Measurements from ENCODE around the gene TMEM202. TPM values are rescaled to one million over a fixed set of nuclear protein-coding genes. Genes with fewer than 3 reads are reported as not detected.
A peak's percentile ranks its signal among the peaks of the same experiment; 100 is the strongest.
"Not testable (repeated sequence)": the region's sequence is repeated elsewhere in the genome, so short reads cannot be mapped to it uniquely, and the experiment has no call there.

TMEM202 gene
- total and polyA plus RNA-seq, 2 experiments from 2014 or later, result not detected

- Histone ChIP-seq H3K27me3 (no peaks in the 10 kb centered on the region), H3K4me3 (peak overlapping the region; percentile 89), H3K4me1 (ENCODE audit: low read depth) (peaks cover 15% of the 10 kb centered on the region), H3K36me3 (no peaks in the 10 kb centered on the region), H3K27ac (peak overlapping the region; percentile 90), H3K9me3 (ENCODE audit: low read depth) (no peaks in the 10 kb centered on the region)
- no peak for TF ChIP-seq CTCF (IDR thresholded peaks at IDR 0.05; ENCODE audit: low read depth, low read length)
- no peak for DNase-seq (ENCODE audit: low read depth in 1 of 2, low spot score in 1 of 2)
These were observed 22.6 kb upstream of the TMEM202 start for GRCh38 chr15:72375501-72375845.

GRCh38 chr15:72375846-72376581 lies 22.1 kb upstream of the TMEM202 start, which contains the start of gene HEXA:
TSS of gene HEXA (minus strand) at chr15:72376014. CDS start at chr15:72375972, 42 bp downstream.
- peak within 1 kb of the TSS; percentile 90 for H3K27ac ChIP-seq
- peak within 1 kb of the TSS; percentile 89 for H3K4me3 ChIP-seq
- DNase-seq (ENCODE audit: low read depth in 1 of 2, low spot score in 1 of 2), result peak; percentile 97 to 98
- no peak for TF ChIP-seq CTCF (IDR thresholded peaks at IDR 0.05; ENCODE audit: low read depth, low read length)
- H3K36me3 ChIP-seq, result no peaks in the 10 kb centered on the region
- H3K27me3 ChIP-seq, result peaks cover 2% of the 10 kb centered on the region
- no peaks in the 10 kb centered on the region for H3K9me3 ChIP-seq (ENCODE audit: low read depth)
- H3K4me1 ChIP-seq (ENCODE audit: low read depth), result peaks cover 15% of the 10 kb centered on the region

GRCh38 chr15:72377331-72377730 lies 20.8 kb upstream of the TMEM202 start:
- no peak overlapping the region for H3K4me3 ChIP-seq
- peaks cover 4% of the 10 kb centered on the region for H3K27me3 ChIP-seq
- no peak for DNase-seq (ENCODE audit: low read depth in 1 of 2, low spot score in 1 of 2)
- H3K9me3 ChIP-seq (ENCODE audit: low read depth), result no peaks in the 10 kb centered on the region
- no peaks in the 10 kb centered on the region for H3K36me3 ChIP-seq
- H3K27ac ChIP-seq, result no peak overlapping the region
- peaks cover 15% of the 10 kb centered on the region for H3K4me1 ChIP-seq (ENCODE audit: low read depth)
- TF ChIP-seq CTCF (IDR thresholded peaks at IDR 0.05; ENCODE audit: low read depth, low read length), result no peak

- H3K9me3 ChIP-seq (ENCODE audit: low read depth); H3K27ac ChIP-seq; H3K27me3 ChIP-seq; H3K4me3 ChIP-seq; DNase-seq (ENCODE audit: low read depth in 1 of 2, low spot score in 1 of 2); H3K36me3 ChIP-seq: not testable (repeated sequence)
- H3K4me1 ChIP-seq (ENCODE audit: low read depth), result peaks cover 15% of the 10 kb centered on the region
These were observed 19.0 kb upstream of the TMEM202 start for GRCh38 chr15:72379106-72379505.

GRCh38 chr15:72379856-72380430 lies 18.2 kb upstream of the TMEM202 start:
- no peak for TF ChIP-seq CTCF (IDR thresholded peaks at IDR 0.05; ENCODE audit: low read depth, low read length)
- no peak for DNase-seq (ENCODE audit: low read depth in 1 of 2, low spot score in 1 of 2)
- Histone ChIP-seq H3K36me3 (no peaks in the 10 kb centered on the region), H3K9me3 (ENCODE audit: low read depth) (no peaks in the 10 kb centered on the region), H3K27me3 (peaks cover 7% of the 10 kb centered on the region), H3K4me3 (no peak overlapping the region), H3K4me1 (ENCODE audit: low read depth) (peaks cover 9% of the 10 kb centered on the region), H3K27ac (no peak overlapping the region)

- DNase-seq (ENCODE audit: low read depth in 1 of 2, low spot score in 1 of 2), result no peak
- Histone ChIP-seq H3K4me3 (no peak overlapping the region), H3K27me3 (peaks cover 7% of the 10 kb centered on the region), H3K36me3 (no peaks in the 10 kb centered on the region), H3K4me1 (ENCODE audit: low read depth) (peaks cover 7% of the 10 kb centered on the region), H3K27ac (no peak overlapping the region), H3K9me3 (ENCODE audit: low read depth) (no peaks in the 10 kb centered on the region)
- TF ChIP-seq CTCF (IDR thresholded peaks at IDR 0.05; ENCODE audit: low read depth, low read length), result no peak
These were observed 17.4 kb upstream of the TMEM202 start for GRCh38 chr15:72380743-72381142.

All from cardiac muscle cell (in vitro differentiated cells and primary cell).